Iris pigment epithelial cell (primary cell): ENCODE results near the gene TRIL.

Experiments
- DNase-seq: peaks from one replicate; pipeline ENCODE4 v3.0.0-alpha.2; 2011; ENCODE audit warnings: low read depth

The TRIL gene

GRCh38 chr7:28940741-28941384, 17.3 kb downstream of the TRIL start:
- no peak for DNase-seq

- no peak for DNase-seq
Observed at GRCh38 chr7:28939844-28940544, 18.1 kb downstream of the TRIL start.

- DNase-seq = no peak
Observed at GRCh38 chr7:28939367-28939766, 18.8 kb downstream of the TRIL start.

GRCh38 chr7:28937619-28938018, 20.5 kb downstream of the TRIL start:
- no peak for DNase-seq

GRCh38 chr7:28937103-28937502, 21.0 kb downstream of the TRIL start:
- no peak for DNase-seq

GRCh38 chr7:28933846-28934320, 24.2 kb downstream of the TRIL start:
- DNase-seq = no peak

- DNase-seq = no peak
Observed at GRCh38 chr7:28931565-28931964, 26.6 kb downstream of the TRIL start.

- peak; percentile 88 for DNase-seq
Observed at GRCh38 chr7:28926871-28927597, 31.1 kb downstream of the TRIL start.

GRCh38 chr7:28922624-28923331, 35.4 kb downstream of the TRIL start:
- DNase-seq = peak; percentile 67

- DNase-seq = peak; percentile 71
Observed at GRCh38 chr7:28921822-28922221, 36.3 kb downstream of the TRIL start.

GRCh38 chr7:28920424-28920823, 37.7 kb downstream of the TRIL start:
- no peak for DNase-seq

- peak; percentile 31 for DNase-seq
Observed at GRCh38 chr7:28919510-28919909, 38.6 kb downstream of the TRIL start.

- DNase-seq = no peak
Observed at GRCh38 chr7:28908775-28909174, 49.4 kb downstream of the TRIL start.

GRCh38 chr7:28905464-28905863, 52.7 kb downstream of the TRIL start:
- no peak for DNase-seq

GRCh38 chr7:28904578-28905048, 53.5 kb downstream of the TRIL start:
- no peak for DNase-seq

GRCh38 chr7:28903730-28904577, 54.2 kb downstream of the TRIL start:
- DNase-seq = no peak
